ENCODE measurements around the gene SLC4A2.
"Not testable (repeated sequence)": the region's sequence is repeated elsewhere in the genome, so short reads cannot be mapped to it uniquely, and the experiment has no call there.

DNA sequence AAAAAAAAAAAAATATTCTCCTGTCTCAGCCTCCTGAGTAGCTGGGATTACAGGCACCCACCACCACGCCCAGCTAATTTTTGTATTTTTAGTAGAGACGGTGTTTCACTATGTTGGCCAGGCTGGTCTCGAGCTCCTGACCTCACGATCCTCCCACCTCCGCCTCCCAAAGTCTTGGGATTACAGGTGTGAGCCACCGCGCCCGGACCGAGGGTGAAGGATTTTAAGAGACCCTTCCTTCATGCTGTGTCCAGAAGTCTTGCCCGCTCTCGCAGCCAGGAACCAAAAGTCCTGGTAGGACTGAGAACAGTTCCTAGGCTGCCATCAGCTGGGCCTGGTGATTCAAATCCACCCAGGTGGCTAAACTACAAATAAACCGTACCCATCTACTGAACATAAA, 47.8 kb upstream of the SLC4A2 start:
- TF ChIP-seq, protein P1, sequence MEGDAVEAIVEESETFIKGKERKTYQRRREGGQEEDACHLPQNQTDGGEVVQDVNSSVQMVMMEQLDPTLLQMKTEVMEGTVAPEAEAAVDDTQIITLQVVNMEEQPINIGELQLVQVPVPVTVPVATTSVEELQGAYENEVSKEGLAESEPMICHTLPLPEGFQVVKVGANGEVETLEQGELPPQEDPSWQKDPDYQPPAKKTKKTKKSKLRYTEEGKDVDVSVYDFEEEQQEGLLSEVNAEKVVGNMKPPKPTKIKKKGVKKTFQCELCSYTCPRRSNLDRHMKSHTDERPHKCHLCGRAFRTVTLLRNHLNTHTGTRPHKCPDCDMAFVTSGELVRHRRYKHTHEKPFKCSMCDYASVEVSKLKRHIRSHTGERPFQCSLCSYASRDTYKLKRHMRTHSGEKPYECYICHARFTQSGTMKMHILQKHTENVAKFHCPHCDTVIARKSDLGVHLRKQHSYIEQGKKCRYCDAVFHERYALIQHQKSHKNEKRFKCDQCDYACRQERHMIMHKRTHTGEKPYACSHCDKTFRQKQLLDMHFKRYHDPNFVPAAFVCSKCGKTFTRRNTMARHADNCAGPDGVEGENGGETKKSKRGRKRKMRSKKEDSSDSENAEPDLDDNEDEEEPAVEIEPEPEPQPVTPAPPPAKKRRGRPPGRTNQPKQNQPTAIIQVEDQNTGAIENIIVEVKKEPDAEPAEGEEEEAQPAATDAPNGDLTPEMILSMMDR (conservative IDR thresholded peaks at IDR 0.05 in 1 of 2, IDR thresholded peaks at IDR 0.05 in 1 of 2; ENCODE audit: extremely low read depth in 1 of 2, insufficient read depth in 1 of 2, low read depth in 1 of 2, low read length in 2 of 2), result not testable (repeated sequence)
- not testable (repeated sequence) for TF ChIP-seq EZH2 (IDR thresholded peaks at IDR 0.05; ENCODE audit: borderline replicate concordance, low read length)

Measured in mammary epithelial cell (primary cell).